Ovary (tissue), 9 donors: Measurements from ENCODE around the gene OR5B17. TPM values are rescaled to one million over a fixed set of nuclear protein-coding genes. Genes with fewer than 3 reads are reported as not detected.

Experiments used
- DNase-seq, 5 donors: peaks; one replicate each; pipeline ENCODE4 v3.0.0-alpha.2; 2019 to 2020
- H3K27ac ChIP-seq, 2 donors: fragments of 200-600 bp; one replicate each; pipeline versions ENCODE4 v1.5.1 to v1.8.0; 2019 to 2022
- H3K27me3 ChIP-seq: fragments of 200-600 bp; one replicate; pipeline ENCODE4 v1.8.0; 2022
- H3K36me3 ChIP-seq: fragments of 200-600 bp; sonication (generic); one replicate; pipeline ENCODE4 v1.5.1; 2019
- H3K4me1 ChIP-seq: one replicate; pipeline ENCODE4 v1.8.1; 2013; ENCODE audit warnings: mild to moderate bottlenecking, moderate library complexity; ENCODE audit not compliant: insufficient read depth
- H3K4me3 ChIP-seq: fragments of 200-600 bp; sonication (generic); one replicate; pipeline ENCODE4 v1.5.1; 2017
- H3K9me3 ChIP-seq, 2 donors: fragments of 200-600 bp in 1 of 2; sonication (generic) in 1 of 2; one replicate each; pipeline versions ENCODE4 v1.5.1 to v1.8.1; 2013 to 2019; ENCODE audit warnings: mild to moderate bottlenecking in 1 of 2, moderate library complexity in 1 of 2
- CTCF ChIP-seq, 3 donors: fragments of 450-650 bp in 2 of 3; fragments of 200-600 bp in 1 of 3; IDR thresholded peaks; one replicate each; pipeline versions ENCODE4 v1.5.1 to v1.8.0; 2016 to 2022; ENCODE audit warnings: antibody characterized with exemption in 3 of 3, mild to moderate bottlenecking in 1 of 3
- EP300 ChIP-seq: sonication (generic); formaldehyde crosslinking; IDR thresholded peaks from one replicate; pipeline ENCODE4 v1.6.1; 2017; ENCODE audit warnings: antibody characterized with exemption
- POLR2A ChIP-seq: fragments of 450-650 bp; IDR thresholded peaks from one replicate; pipeline ENCODE4 v1.6.1; 2017; ENCODE audit warnings: antibody characterized with exemption, mild to moderate bottlenecking, moderate library complexity
- WGBS, 3 donors: extraction: QIAGEN DNeasy Blood & Tissue Kit in 1 of 3; methylation state at CpG; one replicate each; pipeline versions ENCODE4 v1.1.5 to v1.1.7; 2013 to 2017; 5-methylcytosine and 5-hydroxymethylcytosine counted together
- intact Hi-C, 4 donors: fragments of 100-400 bp; cut with DNase I; formaldehyde crosslinking; loops; one replicate each; pipeline versions ENCODE4 v1.11.0 to v1.15.1; 2022 to 2023
- polyA plus RNA-seq, 2 donors: library from polyadenylated mRNA; stranded (reverse); fragments of 200-250 nt in 1 of 2; fragments of 350-450 nt in 1 of 2; fragmentation: Illumina TruSeq in 1 of 2; extraction: RNeasy Lipid Tissue Mini Kit (QIAGEN cat#74804) in 1 of 2; gene quantifications; one replicate each; pipeline ENCODE4 v1.2.3, GENCODE V29; 2013 to 2014
- total RNA-seq, 7 donors: library from RNA; depleted of rRNA in 2 of 7; stranded (reverse); fragments of >200 nt in 2 of 7; fragmentation: NEBNext Ultra II Directional in 3 of 7; extraction: Animal tissue kit (Norgen Biotek cat#: 25700) in 3 of 7; gene quantifications; one replicate each; pipeline versions ENCODE4 v1.1.0 to v1.2.4, GENCODE V29; 2016 to 2023
- donor health status: DM: no; HTN: no; CAD: no; lungs with moderate emphysema.
- donor health status: DM: no; HTN: no; CAD: no.
- donor health status: Bipolar disorder and iron deficiency.
- donor health status: DM: yes; HTN: yes; CAD: no.
- donor health status: DM: no; HTN: no; CAD: no.
- donor health status: DM: yes; HTN: yes; CAD: no.

OR5B17 gene
- total and polyA plus RNA-seq, 9 donors: not detected

- no peak for DNase-seq
- 14 to 41% (median 21%) methylated on average over 1 of the region's 1 CpG for WGBS, 3 donors
- intact Hi-C loops: loop anchor here in 1 of 4 donors (5.0 kb wide), 1 partner anchor 1680 kb away; no protein-coding TSS in a partner anchor
Observed at GRCh38 chr11:58392746-58393145, 33.9 kb upstream of the OR5B17 start.

DNA sequence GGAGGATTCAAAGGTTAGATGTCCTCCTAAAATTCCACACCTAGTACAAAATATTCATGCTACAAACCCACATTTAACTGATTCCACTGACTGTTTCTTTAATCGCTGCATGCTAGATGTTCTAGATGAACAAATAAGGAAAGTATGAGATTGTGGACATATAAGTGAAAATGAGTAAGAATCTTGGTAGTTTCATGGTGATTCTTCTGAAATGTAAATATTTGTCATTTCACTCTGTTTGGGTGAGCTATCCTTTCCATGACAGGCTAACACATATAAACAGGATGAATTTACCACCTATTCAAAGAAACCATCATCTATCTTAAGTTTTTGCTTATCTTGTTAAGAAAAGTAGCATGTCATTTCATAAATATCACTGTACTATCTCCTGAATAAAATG lies 33.0 kb upstream of the OR5B17 start:
- no peak for DNase-seq
- no peaks in the 10 kb centered on the region for H3K4me1 ChIP-seq
- no peaks in the 10 kb centered on the region for H3K36me3 ChIP-seq
- no peak for TF ChIP-seq POLR2A
- TF ChIP-seq EP300: no peak
- TF ChIP-seq CTCF (IDR thresholded peaks at IDR 0.05): no peak
- H3K9me3 ChIP-seq: peaks cover 0 to 3% of the 10 kb centered on the region in 2 donors
- WGBS, 3 donors: 91 to 98% (median 94%) methylated on average over 1 of the region's 1 CpG
- H3K27me3 ChIP-seq: no peaks in the 10 kb centered on the region
- intact Hi-C loops: loop anchor here in 1 of 4 donors (5.0 kb wide), 1 partner anchor 1680 kb away; no protein-coding TSS in a partner anchor
- no peak overlapping the region for H3K4me3 ChIP-seq
- H3K27ac ChIP-seq: no peak overlapping the region

More at GRCh38 chr11:58392746-58393145, 33.9 kb upstream of the OR5B17 start:
- peaks cover 0 to 3% of the 10 kb centered on the region in 2 donors for H3K9me3 ChIP-seq
- no peaks in the 10 kb centered on the region for H3K36me3 ChIP-seq
- TF ChIP-seq EP300 (no peak), CTCF (IDR thresholded peaks at IDR 0.05) (no peak), POLR2A (no peak)
- H3K4me1 ChIP-seq: no peaks in the 10 kb centered on the region
- H3K27ac ChIP-seq: no peak overlapping the region
- no peak overlapping the region for H3K4me3 ChIP-seq
- no peaks in the 10 kb centered on the region for H3K27me3 ChIP-seq

DNA sequence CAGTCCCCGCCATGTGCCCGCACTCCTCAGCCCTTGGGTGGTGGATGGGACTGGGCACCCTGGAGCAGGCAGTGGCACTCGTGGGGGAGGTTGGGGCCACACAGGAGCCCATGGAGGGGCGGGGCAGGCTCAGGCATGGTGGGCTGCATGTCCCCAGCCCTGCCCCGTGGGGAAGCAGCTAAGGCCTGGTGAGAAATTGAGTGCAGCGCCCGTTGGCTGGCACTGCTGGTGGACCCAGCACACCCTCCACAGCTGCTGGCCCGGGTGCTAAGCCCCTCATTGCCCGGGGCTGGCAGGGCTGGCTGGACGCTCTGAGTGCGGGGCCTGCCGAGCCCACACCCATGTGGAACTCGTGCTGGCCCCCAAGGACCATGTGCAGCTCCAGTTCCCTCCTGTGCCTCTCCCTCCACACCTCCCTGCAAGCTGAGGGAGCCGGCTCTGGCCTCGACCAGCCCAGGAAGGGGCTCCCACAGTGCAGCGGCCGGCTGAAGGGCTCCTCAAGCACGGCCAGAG lies 31.7 kb upstream of the OR5B17 start:
- intact Hi-C loops: loop anchor here in 1 of 4 donors (5.0 kb wide), 1 partner anchor 1682 kb away; no protein-coding TSS in a partner anchor
- no peak for DNase-seq
- Histone ChIP-seq H3K27me3 (no peaks in the 10 kb centered on the region), H3K27ac (no peak overlapping the region), H3K36me3 (no peaks in the 10 kb centered on the region), H3K9me3 (peaks cover 0 to 3% of the 10 kb centered on the region in 2 donors), H3K4me1 (no peaks in the 10 kb centered on the region), H3K4me3 (no peak overlapping the region)
- no peak for TF ChIP-seq CTCF (IDR thresholded peaks at IDR 0.05)
- TF ChIP-seq POLR2A: no peak
- TF ChIP-seq EP300: no peak
- 78 to 86% (median 86%) methylated on average over 17 to 18 of the region's 18 CpGs for WGBS, 3 donors

GRCh38 chr11:58354727-58355126 lies 4.1 kb downstream of the OR5B17 start:
- H3K27me3 ChIP-seq: no peaks in the 10 kb centered on the region
- DNase-seq: no peak
- 75 to 80% (median 79%) methylated on average over 3 of the region's 3 CpGs for WGBS, 3 donors
- no peaks in the 10 kb centered on the region for H3K4me1 ChIP-seq
- no peak overlapping the region for H3K27ac ChIP-seq
- intact Hi-C loops: loop anchor here in 1 of 4 donors (10.0 kb wide), 1 partner anchor 1690 kb away; the partner anchor contains the start of gene OR5AR1
- H3K9me3 ChIP-seq: no peaks in the 10 kb centered on the region
- H3K4me3 ChIP-seq: no peak overlapping the region
- no peaks in the 10 kb centered on the region for H3K36me3 ChIP-seq
- TF ChIP-seq EP300 (no peak), CTCF (IDR thresholded peaks at IDR 0.05) (no peak), POLR2A (no peak)
